DOHH2 (cell line): ENCODE data around the gene SORD.
"Not testable (repeated sequence)": the region's sequence is repeated elsewhere in the genome, so short reads cannot be mapped to it uniquely, and the experiment has no call there.

Experiments used
- CTCF ChIP-seq: fragments of 200-600 bp; sonication (generic); IDR thresholded peaks from one replicate; pipeline ENCODE4 v1.5.1; 2014; ENCODE audit warnings: antibody characterized with exemption, mild to moderate bottlenecking, low read depth, low read length; ENCODE audit not compliant: poor library complexity, severe bottlenecking
- EZH2phosphoT487 ChIP-seq: fragments of 200-600 bp; sonication (generic); IDR thresholded peaks from 2 replicates; pipeline ENCODE4 v1.6.1; 2017; ENCODE audit warnings: borderline replicate concordance, mild to moderate bottlenecking, antibody characterized with exemption, low read length, moderate library complexity, mixed read lengths

DNA sequence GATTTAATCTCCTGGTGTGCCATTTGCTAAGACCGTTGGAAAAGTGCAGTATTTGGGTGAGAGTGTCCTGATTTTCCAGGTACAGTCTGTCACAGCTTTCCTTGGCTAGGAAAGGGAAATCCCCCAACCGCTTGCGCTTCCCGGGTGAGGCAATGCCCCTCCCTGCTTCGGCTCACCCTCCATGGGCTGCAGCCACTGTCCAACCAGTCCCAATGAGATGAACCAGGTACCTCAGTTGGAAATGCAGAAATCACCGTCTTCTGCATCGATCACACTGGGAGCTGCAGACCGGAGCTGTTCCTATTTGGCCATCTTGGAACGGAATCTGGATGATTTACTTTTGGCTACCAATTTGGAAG lies 2.1 kb upstream of the SORD start:
- not testable (repeated sequence) for TF ChIP-seq CTCF, EZH2phosphoT487
